Posterior cingulate gyrus (tissue), 11 donors: Measurements from ENCODE around the gene TMEM132C.
"Not testable (repeated sequence)": the region's sequence is repeated elsewhere in the genome, so short reads cannot be mapped to it uniquely, and the experiment has no call there.

Source experiments
- DNase-seq, 10 donors: peaks; one replicate each; pipeline versions ENCODE4 v3.0.0 to v3.0.0-alpha.2; 2020 to 2021; ENCODE audit warnings: mixed read lengths in 3 of 10
- intact Hi-C: fragments of 100-400 bp; cut with DNase I; formaldehyde crosslinking; loops from one replicate; pipeline ENCODE4 v1.15.1; 2023

The TMEM132C gene

GRCh38 chr12:128456922-128457321 lies 190.0 kb downstream of the TMEM132C start:
- DNase-seq, result no peak
- intact Hi-C loops, result no loop called here

DNA sequence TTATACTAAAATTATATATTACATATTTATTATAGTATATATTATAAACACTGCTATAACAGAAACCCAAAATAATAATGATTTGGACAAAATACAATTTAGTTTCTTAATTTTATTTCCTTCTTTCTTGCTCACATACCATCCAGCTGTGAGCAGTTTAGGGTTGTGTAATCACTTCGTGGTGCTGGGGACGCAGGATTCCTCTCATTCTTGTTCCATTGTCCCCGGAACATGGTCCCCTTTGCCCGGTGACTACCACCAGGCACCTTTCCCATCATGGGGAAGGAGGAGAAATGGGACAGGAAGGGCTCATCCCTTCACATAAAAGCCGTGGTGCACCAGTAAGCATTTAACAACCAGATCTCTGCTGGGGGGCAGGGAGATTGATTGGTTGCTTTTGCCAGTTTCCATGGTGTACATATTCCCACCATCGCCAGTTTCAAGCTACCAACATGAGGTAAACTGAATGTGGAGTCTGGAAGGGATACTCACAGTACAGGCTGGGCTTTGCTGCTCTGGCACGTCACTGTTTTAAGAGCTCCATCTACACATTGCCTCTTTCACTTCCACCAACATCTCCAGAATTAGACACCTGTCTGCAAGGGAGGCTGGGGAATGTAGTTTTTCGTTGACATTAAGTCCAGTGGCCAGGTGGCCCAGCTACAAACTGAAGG lies 191.5 kb downstream of the TMEM132C start:
- DNase-seq, result no peak
- intact Hi-C loops, result no loop called here

GRCh38 chr12:128459067-128459466 lies 192.1 kb downstream of the TMEM132C start:
- intact Hi-C loops, result no loop called here
- no peak for DNase-seq

DNA sequence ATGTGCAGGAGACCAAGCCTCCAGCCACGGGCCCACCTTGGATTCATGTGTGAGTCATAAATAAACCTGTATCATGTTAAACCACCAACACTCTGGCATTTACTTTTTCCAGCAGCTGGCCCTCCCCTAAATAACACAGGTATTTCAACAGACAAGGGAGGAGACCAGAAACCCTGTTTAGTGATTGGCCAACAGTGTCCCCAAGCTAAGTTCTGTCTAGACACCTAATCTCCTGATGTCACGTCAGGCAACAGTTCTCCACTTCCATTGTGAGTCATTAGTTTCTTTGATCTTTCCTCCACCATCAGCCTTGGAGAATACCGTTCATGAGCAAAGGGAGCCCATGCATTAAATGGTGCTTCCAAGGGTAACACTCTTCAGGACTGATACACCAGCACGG lies 196.9 kb downstream of the TMEM132C start:
- intact Hi-C loops, result no loop called here
- DNase-seq, result no peak

DNA sequence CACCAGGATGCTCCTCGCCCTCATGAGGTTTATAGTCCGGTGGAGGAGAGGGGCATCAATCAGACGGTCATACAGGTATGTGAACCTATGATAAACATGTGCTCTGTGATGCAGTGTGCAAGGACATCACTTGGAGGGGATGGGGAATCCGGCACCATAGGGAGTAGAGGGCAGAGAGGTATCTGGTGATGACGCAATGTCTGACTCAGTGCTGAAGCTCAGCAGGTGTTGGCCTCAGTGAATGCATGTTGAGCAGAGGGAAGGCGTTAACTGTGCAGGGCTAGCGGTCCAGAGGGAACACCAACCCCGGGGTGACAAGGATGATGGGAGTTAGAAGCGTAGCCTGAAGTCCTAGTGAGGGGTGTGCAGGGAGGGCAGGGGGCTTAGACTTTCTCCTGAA lies 200.9 kb downstream of the TMEM132C start:
- intact Hi-C loops, result no loop called here
- no peak for DNase-seq

DNA sequence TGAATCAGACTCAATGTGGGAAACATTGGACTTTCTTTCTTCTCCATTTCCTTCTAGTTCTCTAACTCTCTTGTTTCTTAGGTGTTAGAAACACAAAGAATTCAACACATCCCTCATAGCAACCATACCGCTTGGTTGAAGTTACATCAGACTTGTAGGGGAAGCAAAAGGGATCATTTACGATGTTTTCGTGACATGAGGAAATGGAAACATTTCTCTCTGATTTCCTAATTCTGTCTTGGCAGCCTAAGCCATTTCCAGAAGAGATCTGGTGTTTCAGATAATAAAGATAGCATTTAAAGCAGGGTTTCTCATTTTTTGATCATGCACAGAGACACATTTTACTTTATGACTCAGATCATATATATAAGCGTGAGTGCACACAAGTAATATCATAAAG lies 202.0 kb downstream of the TMEM132C start:
- intact Hi-C loops, result no loop called here
- DNase-seq, result no peak

GRCh38 chr12:128471491-128471890 lies 204.5 kb downstream of the TMEM132C start:
- intact Hi-C loops, result no loop called here

DNA sequence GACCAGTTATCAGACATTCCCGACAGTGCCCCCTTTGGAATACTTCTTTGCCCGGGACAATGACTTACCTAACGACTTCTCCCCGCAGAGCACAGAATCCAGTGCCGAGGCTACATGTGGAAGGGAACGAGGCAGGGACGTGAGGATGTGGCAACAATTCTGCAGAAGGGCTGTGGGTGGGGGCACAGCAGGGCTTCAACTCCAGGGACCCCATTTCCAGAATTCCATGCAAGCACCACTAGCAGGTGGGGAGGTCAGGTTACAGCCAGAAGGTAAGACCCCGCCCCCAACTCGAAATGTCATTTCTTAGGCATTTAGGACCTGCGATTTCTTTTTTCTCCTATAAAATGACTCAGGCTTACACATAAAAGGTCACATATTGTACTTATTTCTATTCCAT lies 207.9 kb downstream of the TMEM132C start:
- intact Hi-C loops, result no loop called here
- no peak for DNase-seq

More at GRCh38 chr12:128471491-128471890, 204.5 kb downstream of the TMEM132C start:
- DNase-seq, result no peak

- no peak for DNase-seq
- intact Hi-C loops, result no loop called here
These were observed 209.3 kb downstream of the TMEM132C start for GRCh38 chr12:128476266-128476665.

GRCh38 chr12:128483526-128484255 lies 216.7 kb downstream of the TMEM132C start:
- intact Hi-C loops, result no loop called here
- DNase-seq, result no peak

DNA sequence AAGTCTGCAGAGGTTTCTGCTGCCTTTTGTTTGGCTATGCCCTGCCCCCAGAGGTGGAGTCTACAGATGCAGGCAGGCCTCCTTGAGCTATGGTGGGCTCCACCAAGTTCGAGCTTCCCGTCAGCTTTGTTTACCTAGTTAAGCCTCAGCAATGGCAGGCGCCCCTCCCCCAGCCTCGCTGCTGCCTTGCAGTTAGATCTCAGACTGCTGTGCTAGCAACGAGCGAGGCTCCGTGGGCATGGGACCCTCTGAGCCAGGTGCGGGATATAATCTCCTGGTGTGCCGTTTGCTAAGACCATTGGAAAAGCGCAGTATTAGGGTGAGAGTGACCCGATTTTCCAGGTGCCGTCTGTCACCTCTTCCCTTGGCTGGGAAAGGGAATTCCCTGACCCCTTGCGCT lies 230.4 kb downstream of the TMEM132C start:
- DNase-seq, result peak in 1 of 10 donors; percentile 70
- intact Hi-C loops, result not testable (repeated sequence)

DNA sequence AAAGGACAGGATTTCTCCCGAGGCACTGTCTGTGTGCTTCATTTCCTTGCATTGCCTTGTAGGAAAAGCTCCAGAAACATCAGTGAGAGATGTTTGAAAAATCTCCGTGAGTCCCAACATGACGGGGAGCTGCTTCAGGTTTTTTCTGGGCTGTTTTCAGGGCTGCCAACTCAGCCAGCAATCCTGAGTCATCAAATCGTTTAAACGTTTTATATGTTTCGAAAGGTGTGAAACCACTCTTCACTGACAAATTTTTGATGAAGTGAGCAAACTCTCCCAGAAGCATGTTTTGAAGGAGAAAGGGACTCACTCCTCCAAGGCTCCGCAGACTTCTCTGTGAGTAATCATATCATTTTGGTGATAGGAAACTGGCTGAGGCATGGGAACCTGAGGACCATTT lies 240.5 kb downstream of the TMEM132C start:
- intact Hi-C loops, result no loop called here
- no peak for DNase-seq

DNA sequence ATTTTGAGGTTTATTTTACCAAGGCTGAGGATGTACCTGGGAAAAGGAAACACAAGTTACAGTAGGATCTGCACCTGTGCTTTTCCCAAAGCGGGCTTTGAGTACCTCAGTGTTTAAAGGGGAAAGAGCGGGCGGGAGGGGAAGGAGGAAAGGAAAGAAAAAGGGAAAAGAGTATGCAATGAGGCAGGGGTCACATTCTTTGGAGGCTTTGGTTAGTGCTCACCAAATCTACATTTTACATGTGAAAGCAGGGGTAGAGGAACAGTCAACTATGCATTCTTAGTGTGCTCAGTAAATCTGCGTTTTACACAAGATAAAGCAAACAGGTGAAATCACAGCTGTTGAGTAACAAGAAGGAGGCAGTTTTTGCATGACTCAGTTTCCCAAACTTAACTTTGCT lies 242.2 kb downstream of the TMEM132C start:
- intact Hi-C loops, result no loop called here
- DNase-seq, result no peak

DNA sequence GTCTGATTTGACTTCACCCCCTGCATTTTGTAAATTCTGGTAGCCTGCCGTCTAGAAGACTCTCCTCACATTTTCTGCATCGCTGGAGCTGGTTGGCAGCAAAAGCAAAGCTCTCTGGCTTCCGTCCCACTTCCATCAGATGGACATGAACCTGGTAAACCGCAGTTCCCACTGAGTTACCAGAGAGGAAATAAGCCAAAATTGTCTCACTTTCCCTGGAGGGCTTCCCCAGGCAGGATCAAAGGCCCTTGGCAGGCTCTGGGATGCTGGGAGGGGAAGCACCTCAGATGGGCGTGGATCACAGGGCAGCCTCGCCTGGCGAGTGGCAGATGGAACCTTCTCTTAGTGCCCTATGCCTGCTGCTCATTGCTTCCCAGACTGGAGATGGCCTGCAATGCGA lies 243.5 kb downstream of the TMEM132C start:
- intact Hi-C loops, result no loop called here
- DNase-seq, result no peak

DNA sequence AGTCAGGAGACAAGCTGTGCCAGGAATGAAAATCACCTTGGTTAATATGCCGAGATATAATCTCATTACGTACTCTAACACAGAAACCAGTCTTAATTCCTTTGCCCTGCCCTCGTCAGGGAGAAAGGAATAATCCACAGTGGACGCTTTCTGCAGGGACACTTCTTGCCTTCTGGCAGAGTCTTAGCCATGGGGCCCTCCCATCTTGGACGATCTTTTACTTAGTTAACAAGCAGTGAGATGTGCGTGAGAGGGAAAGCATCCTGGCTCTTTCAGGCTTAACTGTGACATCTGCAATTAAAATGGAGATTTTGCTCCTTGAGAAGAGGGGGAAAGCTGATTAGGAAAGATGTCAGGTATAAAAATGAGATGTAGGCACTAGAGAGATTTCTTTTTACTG lies 246.4 kb downstream of the TMEM132C start:
- intact Hi-C loops, result no loop called here
- no peak for DNase-seq

- intact Hi-C loops, result no loop called here
- DNase-seq, result no peak
These were observed 246.9 kb downstream of the TMEM132C start for GRCh38 chr12:128513831-128514230.

- DNase-seq, result no peak
- intact Hi-C loops, result no loop called here
These were observed 251.7 kb downstream of the TMEM132C start for GRCh38 chr12:128518644-128519043.

- DNase-seq, result no peak
- intact Hi-C loops, result no loop called here
These were observed 252.5 kb downstream of the TMEM132C start for GRCh38 chr12:128519426-128519825.

- intact Hi-C loops, result no loop called here
- DNase-seq, result no peak
These were observed 255.0 kb downstream of the TMEM132C start for GRCh38 chr12:128521981-128522380.

DNA sequence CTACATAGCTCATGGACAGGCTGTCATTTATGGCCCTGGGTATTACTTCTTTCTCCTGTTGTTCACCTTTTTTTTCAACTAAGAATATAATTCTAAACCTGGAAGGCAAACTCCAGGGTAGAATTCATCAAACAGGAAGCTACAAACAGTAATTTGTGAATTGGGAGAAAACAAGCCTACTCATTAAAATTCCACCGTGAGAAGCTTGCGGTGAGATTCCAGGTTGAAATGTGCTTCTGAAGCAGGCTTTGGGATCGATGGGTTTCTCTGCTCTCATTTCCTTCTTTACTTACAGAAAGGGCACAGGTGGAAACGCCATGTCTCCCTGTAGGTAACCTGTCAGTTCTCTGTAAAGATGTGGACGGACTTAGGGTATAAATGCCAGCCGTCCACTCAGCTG lies 257.5 kb downstream of the TMEM132C start:
- intact Hi-C loops, result no loop called here
- no peak for DNase-seq

DNA sequence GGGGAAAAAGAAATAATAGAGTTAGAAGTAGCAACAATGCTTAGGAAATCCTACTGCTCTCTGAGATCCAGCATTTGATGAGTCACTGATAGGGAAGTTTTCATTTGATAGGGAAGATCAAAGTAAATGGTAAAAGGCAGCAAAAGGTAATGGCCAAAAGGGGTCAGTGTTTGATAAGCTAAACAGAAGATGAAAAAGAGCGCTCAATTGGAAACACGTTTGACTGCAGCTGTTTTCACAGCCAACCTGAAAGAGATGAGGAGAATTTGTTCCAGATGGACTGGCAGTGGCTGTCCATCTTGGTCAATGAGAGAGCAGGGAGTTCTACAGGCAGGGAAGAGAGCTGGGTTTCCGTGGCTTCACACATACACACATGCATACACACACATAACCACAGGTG lies 264.2 kb downstream of the TMEM132C start:
- no peak for DNase-seq
- intact Hi-C loops, result no loop called here

DNA sequence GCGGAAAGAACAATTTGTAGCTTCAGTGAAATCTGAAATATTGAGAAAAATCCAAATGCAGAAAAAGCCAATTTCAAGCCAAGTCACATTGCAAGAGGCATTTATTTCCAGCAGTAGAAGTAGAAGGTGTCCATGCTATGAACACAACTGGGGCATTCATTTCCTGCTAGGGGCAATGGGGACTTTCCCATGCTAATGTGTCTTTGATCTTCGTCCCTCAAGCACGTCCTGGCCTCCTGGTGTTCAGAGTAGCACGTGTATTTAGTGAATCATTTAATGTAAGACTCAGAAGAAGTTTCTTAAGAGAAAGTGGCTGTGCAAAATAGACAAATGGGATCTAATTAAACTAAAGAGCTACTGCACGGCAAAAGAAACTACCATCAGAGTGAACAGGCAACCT lies 267.9 kb downstream of the TMEM132C start:
- no peak for DNase-seq
- intact Hi-C loops, result no loop called here
